Trophoblast cell (in vitro differentiated cells and primary cell): ENCODE measurements around the gene GMFB.

ENCODE experiments used
- DNase-seq, 2 donors: peaks; one replicate each; pipeline ENCODE4 v3.0.0-alpha.2; 2016
- H2AFZ ChIP-seq: 2 replicates; pipeline ENCODE4 v1.6.1; 2013; ENCODE audit warnings: low read length, moderate library complexity, mild to moderate bottlenecking; ENCODE audit not compliant: insufficient read depth, poor library complexity
- H2AK5ac ChIP-seq: 2 replicates; pipeline ENCODE4 v1.6.1; 2013; ENCODE audit warnings: mild to moderate bottlenecking, low read length
- H2BK120ac ChIP-seq: 2 replicates; pipeline ENCODE4 v1.6.1; 2013; ENCODE audit warnings: low read length, mild to moderate bottlenecking, moderate library complexity; ENCODE audit not compliant: insufficient read depth, poor library complexity
- H2BK12ac ChIP-seq: 2 replicates; pipeline ENCODE4 v1.6.1; 2013; ENCODE audit warnings: mild to moderate bottlenecking, low read length, moderate library complexity
- H2BK5ac ChIP-seq: 2 replicates; pipeline ENCODE4 v1.6.1; 2013; ENCODE audit warnings: low read length, low read depth, moderate library complexity, mild to moderate bottlenecking; ENCODE audit not compliant: poor library complexity
- H3K14ac ChIP-seq: 2 replicates; pipeline ENCODE4 v1.6.1; 2013; ENCODE audit warnings: mild to moderate bottlenecking, low read length
- H3K18ac ChIP-seq: 2 replicates; pipeline ENCODE4 v1.6.1; 2013; ENCODE audit warnings: mild to moderate bottlenecking, low read length
- H3K23ac ChIP-seq: 2 replicates; pipeline ENCODE4 v1.6.1; 2013; ENCODE audit warnings: low read length
- H3K27ac ChIP-seq: 2 replicates; pipeline ENCODE4 v1.5.1; 2013; ENCODE audit warnings: low read depth, mild to moderate bottlenecking, inconsistent platforms, low read length, moderate library complexity
- H3K27me3 ChIP-seq: 2 replicates; pipeline ENCODE4 v1.6.1; 2013; ENCODE audit warnings: inconsistent platforms, mild to moderate bottlenecking, low read length, moderate library complexity; ENCODE audit not compliant: insufficient read depth
- H3K36me3 ChIP-seq, 2 experiments: 1 replicate in 1 of 2; 2 replicates in 1 of 2; pipeline ENCODE4 v1.6.1; 2013; ENCODE audit warnings: low read length in 2 of 2, mild to moderate bottlenecking in 2 of 2, moderate library complexity in 1 of 2; ENCODE audit not compliant: insufficient read depth in 2 of 2, control insufficient read depth in 1 of 2
- H3K4ac ChIP-seq: 2 replicates; pipeline ENCODE4 v1.6.1; 2013; ENCODE audit warnings: low read depth, mild to moderate bottlenecking, low read length, moderate library complexity
- H3K4me1 ChIP-seq, 2 experiments: 1 replicate in 1 of 2; 2 replicates in 1 of 2; pipeline ENCODE4 v1.6.1; 2013; ENCODE audit warnings: low read length in 2 of 2, mild to moderate bottlenecking in 2 of 2, moderate library complexity in 1 of 2; ENCODE audit not compliant: insufficient read depth in 2 of 2, control insufficient read depth in 1 of 2
- H3K4me2 ChIP-seq: 2 replicates; pipeline ENCODE4 v1.6.1; 2013; ENCODE audit warnings: inconsistent platforms, mild to moderate bottlenecking, low read length, moderate library complexity
- H3K4me3 ChIP-seq: 2 replicates; pipeline ENCODE4 v1.5.1; 2013; ENCODE audit warnings: mild to moderate bottlenecking, low read depth, low read length, inconsistent platforms
- H3K79me1 ChIP-seq: one replicate; pipeline ENCODE4 v1.6.1; 2013; ENCODE audit warnings: low read length
- H3K79me2 ChIP-seq: 2 replicates; pipeline ENCODE4 v1.6.1; 2013; ENCODE audit warnings: low read length, mild to moderate bottlenecking; ENCODE audit not compliant: control insufficient read depth, insufficient read depth, poor library complexity
- H3K9ac ChIP-seq: 2 replicates; pipeline ENCODE4 v1.6.1; 2013; ENCODE audit warnings: mild to moderate bottlenecking, low read length
- H3K9me3 ChIP-seq: 2 replicates; pipeline ENCODE4 v1.6.1; 2013; ENCODE audit warnings: low read depth, mild to moderate bottlenecking, control low read depth, inconsistent platforms, low read length; ENCODE audit not compliant: insufficient read depth
- H4K12ac ChIP-seq: 2 replicates; pipeline ENCODE4 v1.6.1; 2013; ENCODE audit warnings: low read depth, mild to moderate bottlenecking, low read length, moderate library complexity
- H4K8ac ChIP-seq: 2 replicates; pipeline ENCODE4 v1.6.1; 2013; ENCODE audit warnings: low read depth, mild to moderate bottlenecking, low read length, moderate library complexity
- H4K91ac ChIP-seq: one replicate; pipeline ENCODE4 v1.6.1; 2013; ENCODE audit warnings: low read depth, mild to moderate bottlenecking, low read length, moderate library complexity
- WGBS: extraction: QIAGEN DNeasy Blood & Tissue Kit; methylation state at CpG from one replicate; pipeline ENCODE4 v1.1.7; 2013; ENCODE audit warnings: missing lambda C conversion rate; ENCODE audit not compliant: insufficient read length, insufficient coverage; ENCODE audit errors: extremely low coverage; 5-methylcytosine and 5-hydroxymethylcytosine counted together

Gene GMFB

GRCh38 chr14:54512393-54512792 lies 23.6 kb upstream of the GMFB start:
- no CpG with 5 or more reads among the region's 1 CpG for WGBS

GRCh38 chr14:54509546-54510501 lies 21.0 kb upstream of the GMFB start, which contains the start of gene CGRRF1:
Gene CGRRF1, plus strand, starts transcription at chr14:54509906. Its CDS starts 54 bp downstream, at chr14:54509960.
- Histone ChIP-seq H3K9me3 (no peaks in the 10 kb centered on the region), H3K4me2 (peak within 1 kb of the TSS; percentile 69), H3K9ac (peak within 1 kb of the TSS; percentile 97), H3K4me1 (no peaks in the 10 kb centered on the region), H3K27ac (no peak within 1 kb of the TSS), H3K18ac (peak within 1 kb of the TSS; percentile 73), H4K12ac (peak within 1 kb of the TSS; percentile 17), H3K36me3 (no peaks in the 10 kb centered on the region), H2BK5ac (no peak within 1 kb of the TSS), H2BK12ac (no peak within 1 kb of the TSS), H2AK5ac (no peak within 1 kb of the TSS), H3K79me1 (peaks cover 3% of the 10 kb centered on the region), H4K8ac (peak within 1 kb of the TSS; percentile 82), H3K23ac (no peak within 1 kb of the TSS), H4K91ac (peak within 1 kb of the TSS; percentile 11), H2AFZ (peak within 1 kb of the TSS; percentile 58), H2BK120ac (peak within 1 kb of the TSS; percentile 25), H3K27me3 (no peaks in the 10 kb centered on the region), H3K79me2 (no peaks in the 10 kb centered on the region), H3K4me3 (peak within 1 kb of the TSS; percentile 96), H3K14ac (peak within 1 kb of the TSS; percentile 34), H3K4ac (peak within 1 kb of the TSS; percentile 6)
- peak; percentile 99 for DNase-seq
- no CpG with 5 or more reads among the region's 66 CpGs for WGBS

More at GRCh38 chr14:54512393-54512792, 23.6 kb upstream of the GMFB start:
- Histone ChIP-seq H4K12ac (no peak overlapping the region), H3K18ac (no peak overlapping the region), H2BK5ac (no peak overlapping the region), H3K27ac (no peak overlapping the region), H2BK12ac (no peak overlapping the region), H3K14ac (no peak overlapping the region), H3K9me3 (no peaks in the 10 kb centered on the region), H3K4me1 (no peaks in the 10 kb centered on the region), H3K79me2 (no peaks in the 10 kb centered on the region), H3K4ac (no peak overlapping the region), H3K27me3 (no peaks in the 10 kb centered on the region), H4K91ac (no peak overlapping the region), H3K36me3 (no peaks in the 10 kb centered on the region), H3K79me1 (peaks cover 3% of the 10 kb centered on the region), H3K4me2 (no peak overlapping the region), H2AK5ac (no peak overlapping the region), H3K9ac (no peak overlapping the region), H3K4me3 (no peak overlapping the region), H3K23ac (no peak overlapping the region), H2BK120ac (no peak overlapping the region), H2AFZ (no peak overlapping the region), H4K8ac (no peak overlapping the region)
- no peak for DNase-seq

GRCh38 chr14:54503486-54503885 lies 14.7 kb upstream of the GMFB start:
- no peaks in the 10 kb centered on the region for H3K36me3 ChIP-seq
- H3K4ac ChIP-seq = no peak overlapping the region
- no peak overlapping the region for H3K9ac ChIP-seq
- WGBS = no CpG with 5 or more reads among the region's 3 CpGs
- H2AK5ac ChIP-seq = no peak overlapping the region
- H3K4me2 ChIP-seq = no peak overlapping the region
- no peak overlapping the region for H4K91ac ChIP-seq
- no peak overlapping the region for H3K23ac ChIP-seq
- H4K8ac ChIP-seq = peak overlapping the region; percentile 30
- H3K27me3 ChIP-seq = no peaks in the 10 kb centered on the region
- no peak overlapping the region for H3K18ac ChIP-seq
- H3K9me3 ChIP-seq = no peaks in the 10 kb centered on the region
- H2BK12ac ChIP-seq = no peak overlapping the region
- H2BK5ac ChIP-seq = no peak overlapping the region
- H2AFZ ChIP-seq = peak overlapping the region; percentile 86
- H3K79me2 ChIP-seq = no peaks in the 10 kb centered on the region
- no peak overlapping the region for H3K14ac ChIP-seq
- no peak overlapping the region for H4K12ac ChIP-seq
- H3K4me3 ChIP-seq = no peak overlapping the region
- H3K4me1 ChIP-seq = no peaks in the 10 kb centered on the region
- no peak overlapping the region for H2BK120ac ChIP-seq
- DNase-seq = peak; percentile 35 to 60
- no peak overlapping the region for H3K27ac ChIP-seq
- no peaks in the 10 kb centered on the region for H3K79me1 ChIP-seq

- H3K27me3 ChIP-seq = no peaks in the 10 kb centered on the region
- no peaks in the 10 kb centered on the region for H3K4me1 ChIP-seq
- no CpG with 5 or more reads among the region's 2 CpGs for WGBS
- H3K4me2 ChIP-seq = no peak overlapping the region
- no peaks in the 10 kb centered on the region for H3K36me3 ChIP-seq
- H3K79me1 ChIP-seq = no peaks in the 10 kb centered on the region
- no peak overlapping the region for H2AFZ ChIP-seq
- no peaks in the 10 kb centered on the region for H3K9me3 ChIP-seq
- H3K14ac ChIP-seq = no peak overlapping the region
- peak overlapping the region; percentile 84 for H2AK5ac ChIP-seq
- H4K91ac ChIP-seq = no peak overlapping the region
- no peak overlapping the region for H3K4me3 ChIP-seq
- H2BK120ac ChIP-seq = no peak overlapping the region
- no peak overlapping the region for H4K8ac ChIP-seq
- no peak overlapping the region for H3K4ac ChIP-seq
- H3K79me2 ChIP-seq = no peaks in the 10 kb centered on the region
- no peak overlapping the region for H3K27ac ChIP-seq
- H3K23ac ChIP-seq = no peak overlapping the region
- H3K9ac ChIP-seq = no peak overlapping the region
- no peak overlapping the region for H2BK12ac ChIP-seq
- no peak overlapping the region for H4K12ac ChIP-seq
- H3K18ac ChIP-seq = no peak overlapping the region
- no peak overlapping the region for H2BK5ac ChIP-seq
- no peak for DNase-seq
These were observed 13.8 kb upstream of the GMFB start for GRCh38 chr14:54502602-54503001.
